A673 (cell line): ENCODE results near the gene TRAP1. TPM values are rescaled to one million over a fixed set of nuclear protein-coding genes. Genes with fewer than 3 reads are reported as not detected.

Source experiments
- BruUV-seq: library from RNA; stranded (reverse); fragments of 400-500 nt; replicated peaks from 2 replicates; lab custom pipeline; 2021; lab: Mats Ljungman, UMichigan
- CTCF ChIA-PET: fragments of 300-600 bp; sonication (Branson Sonifier 250); formaldehyde crosslinking; loops from one replicate; lab custom pipeline; 2022; ENCODE audit warnings: antibody characterized with exemption; lab: Charles Lee
- POLR2A ChIA-PET: fragments of 300-600 bp; sonication (Branson Sonifier 250); formaldehyde crosslinking; loops from one replicate; lab custom pipeline; 2022; ENCODE audit warnings: antibody characterized with exemption; ENCODE audit not compliant: low non-redundant PET; lab: Charles Lee
- DNase-seq: peaks from one replicate; pipeline ENCODE4 v3.0.0-alpha.2; 2015; ENCODE audit warnings: low spot score
- H3K27ac ChIP-seq: fragments of 200-600 bp; sonication (generic); 2 replicates; pipeline ENCODE4 v1.5.1; 2016; ENCODE audit warnings: mixed run types, low read depth, mild to moderate bottlenecking, mixed read lengths, antibody characterized with exemption, low read length; ENCODE audit not compliant: poor library complexity, severe bottlenecking
- H3K27me3 ChIP-seq: fragments of 200-600 bp; sonication (generic); replicated peaks from 2 replicates; pipeline ENCODE4 v1.6.1; 2017; ENCODE audit warnings: mixed run types, low read depth, mild to moderate bottlenecking, mixed read lengths, antibody characterized with exemption, low read length; ENCODE audit not compliant: insufficient read depth, poor library complexity
- H3K36me3 ChIP-seq: fragments of 200-600 bp; sonication (generic); 2 replicates; pipeline ENCODE4 v1.6.1; 2016; ENCODE audit warnings: mixed run types, mild to moderate bottlenecking, mixed read lengths, antibody characterized with exemption, low read length; ENCODE audit not compliant: insufficient read depth, poor library complexity, severe bottlenecking
- H3K4me1 ChIP-seq: fragments of 200-600 bp; sonication (generic); 2 replicates; pipeline ENCODE4 v1.6.1; 2017; ENCODE audit warnings: mixed run types, mild to moderate bottlenecking, mixed read lengths, antibody characterized with exemption, low read length; ENCODE audit not compliant: insufficient read depth, poor library complexity, severe bottlenecking
- H3K4me3 ChIP-seq: fragments of 200-600 bp; sonication (generic); 2 replicates; pipeline ENCODE4 v1.5.1; 2016; ENCODE audit warnings: low read depth, mixed run types, mild to moderate bottlenecking, mixed read lengths, low read length; ENCODE audit not compliant: poor library complexity, severe bottlenecking
- H3K9me3 ChIP-seq: fragments of 200-600 bp; sonication (generic); 2 replicates; pipeline ENCODE4 v1.6.1; 2016; ENCODE audit warnings: mixed run types, low read depth, mild to moderate bottlenecking, mixed read lengths, antibody characterized with exemption, low read length; ENCODE audit not compliant: poor library complexity, severe bottlenecking
- CTCF ChIP-seq: fragments of 300-800, 200-600 bp; sonication (generic); conservative IDR thresholded peaks from 2 replicates; pipeline ENCODE4 v1.5.1; 2017; ENCODE audit warnings: low read depth, mild to moderate bottlenecking, antibody characterized with exemption, low read length, moderate library complexity, mixed read lengths
- EZH2 ChIP-seq: fragments of 200-600 bp; sonication (generic); IDR thresholded peaks from 2 replicates; pipeline ENCODE4 v1.6.1; 2017; ENCODE audit warnings: borderline replicate concordance, low read depth, mild to moderate bottlenecking, mixed read lengths, antibody characterized with exemption, low read length; ENCODE audit not compliant: poor library complexity, severe bottlenecking
- intact Hi-C: fragments of 100-400 bp; cut with micrococcal nuclease; formaldehyde crosslinking; loops from one replicate; pipeline ENCODE4 v1.10.0; 2022; ENCODE audit not compliant: unreplicated experiment
- total RNA-seq: library from RNA; stranded (reverse); gene quantifications from 2 replicates; pipeline ENCODE4 v1.2.3, GENCODE V29; 2021

The TRAP1 gene
- total RNA-seq, 1 experiment from 2014 or later: 280 TPM

GRCh38 chr16:3744018-3744417 is 26.7 kb upstream of the TRAP1 start:
- ChIA-PET CTCF (no interaction called here), POLR2A (no interaction called here)
- TF ChIP-seq EZH2 (no peak), CTCF (no peak)
- intact Hi-C loops: no loop called here
- H3K27me3 ChIP-seq: no peaks in the 10 kb centered on the region
- DNase-seq: no peak
- no peak overlapping the region for H3K27ac ChIP-seq
- no peaks in the 10 kb centered on the region for H3K4me1 ChIP-seq
- BruUV-seq: no TSS peak
- H3K36me3 ChIP-seq: peaks cover 73% of the 10 kb centered on the region
- no peaks in the 10 kb centered on the region for H3K9me3 ChIP-seq
- no peak overlapping the region for H3K4me3 ChIP-seq

- intact Hi-C loops: no loop called here
- Histone ChIP-seq H3K27me3 (no peaks in the 10 kb centered on the region), H3K4me3 (no peak overlapping the region), H3K9me3 (no peaks in the 10 kb centered on the region), H3K27ac (no peak overlapping the region), H3K36me3 (peaks cover 84% of the 10 kb centered on the region), H3K4me1 (no peaks in the 10 kb centered on the region)
- CTCF ChIA-PET: no interaction called here
- no TSS peak for BruUV-seq
- POLR2A ChIA-PET: no interaction called here
- no peak for DNase-seq
- TF ChIP-seq EZH2 (no peak), CTCF (no peak)
These were observed 23.6 kb upstream of the TRAP1 start for GRCh38 chr16:3740934-3741333.

- BruUV-seq: no TSS peak
- CTCF ChIA-PET: no interaction called here
These were observed 22.9 kb upstream of the TRAP1 start for GRCh38 chr16:3740186-3740585.

More at GRCh38 chr16:3740186-3740585, 22.9 kb upstream of the TRAP1 start:
- TF ChIP-seq CTCF (no peak), EZH2 (no peak)
- Histone ChIP-seq H3K36me3 (peaks cover 84% of the 10 kb centered on the region), H3K4me3 (no peak overlapping the region), H3K27ac (no peak overlapping the region), H3K4me1 (no peaks in the 10 kb centered on the region), H3K27me3 (no peaks in the 10 kb centered on the region), H3K9me3 (no peaks in the 10 kb centered on the region)
- no peak for DNase-seq
- intact Hi-C loops: no loop called here
- POLR2A ChIA-PET: no interaction called here
